ENCODE results near the gene RSPRY1. TPM values are rescaled to one million over a fixed set of nuclear protein-coding genes. Genes with fewer than 3 reads are reported as not detected.

Gene RSPRY1
- total RNA-seq, 1 experiment from 2014 or later = 24.9 TPM

GRCh38 chr16:57165938-57166337 is 20.2 kb upstream of the RSPRY1 start:
- DNase-seq (ENCODE audit: low read depth, low spot score) = no peak
- Histone ChIP-seq H3K9me2 (ENCODE audit: insufficient read depth) (no peaks in the 10 kb centered on the region), H3K4me2 (ENCODE audit: low read length) (no peak overlapping the region), H2AFZ (ENCODE audit: low read depth, low read length, poor library complexity, severe bottlenecking) (no peak overlapping the region), H4K20me1 (ENCODE audit: insufficient read depth) (no peaks in the 10 kb centered on the region), H3K27me3 (ENCODE audit: insufficient read depth, low read length) (no peaks in the 10 kb centered on the region), H3K9me3 (ENCODE audit: control insufficient read depth in 1 of 2, insufficient read depth in 1 of 2, low read depth in 1 of 2, low read length in 2 of 2) (no peaks in the 10 kb centered on the region), H3K9ac (ENCODE audit: low read length) (no peak overlapping the region), H3K36me3 (ENCODE audit: control insufficient read depth in 1 of 2, insufficient read depth in 2 of 2, low read length in 2 of 2) (peaks cover 38 to 43% of the 10 kb centered on the region in 2 experiments), H3K79me2 (ENCODE audit: insufficient read depth, low read length) (no peaks in the 10 kb centered on the region), H3K4me3 (replicated peaks in 1 of 2; ENCODE audit: low read depth in 1 of 2, low read length in 2 of 2) (no peak overlapping the region), H3K27ac (ENCODE audit: low read depth, low read length) (no peak overlapping the region), H3K4me1 (ENCODE audit: control insufficient read depth in 1 of 2, insufficient read depth in 2 of 2, low read length in 2 of 2) (no peaks in the 10 kb centered on the region)
- BruUV-seq (replicated peaks) = no TSS peak
- intact Hi-C loops (cut with micrococcal nuclease) = no loop called here
- ChIA-PET POLR2A (no interaction called here), CTCF (interaction anchor here (1.0 kb wide), 1 partner anchor 464 kb away, joined by 3 read pairs; no protein-coding TSS in a partner anchor), RAD21 (ENCODE audit: low non-redundant PET in 1 of 2, low total read pairs in 2 of 2, uncharacterized antibody in 2 of 2, unreplicated experiment in 2 of 2) (no interaction called here)
- TF ChIP-seq ZNF274 (IDR thresholded peaks at IDR 0.05; ENCODE audit: low read depth, low read length) (no peak), RAD21 (IDR thresholded peaks at IDR 0.05; ENCODE audit: low read depth) (no peak), ZBTB33 (IDR thresholded peaks at IDR 0.05; ENCODE audit: extremely low read depth, insufficient replicate concordance, low read length) (no peak), CBX3 (IDR thresholded peaks at IDR 0.05; ENCODE audit: low read depth) (no peak), CTCF (IDR thresholded peaks at IDR 0.05 in 2 of 3, conservative IDR thresholded peaks at IDR 0.05 in 1 of 3; ENCODE audit: borderline replicate concordance in 1 of 3, insufficient read depth in 1 of 3, low read depth in 2 of 3, low read length in 2 of 3) (no peak), ATF3 (IDR thresholded peaks at IDR 0.05) (no peak), MAX (IDR thresholded peaks at IDR 0.05) (no peak), FOSL1 (IDR thresholded peaks at IDR 0.05; ENCODE audit: low read depth) (no peak), EZH2 (IDR thresholded peaks at IDR 0.05) (no peak), TCF7L2 (IDR thresholded peaks at IDR 0.05; ENCODE audit: borderline replicate concordance, extremely low read depth, insufficient read depth, insufficient read length) (no peak), CEBPB (IDR thresholded peaks at IDR 0.05; ENCODE audit: low read depth) (no peak), SRF (IDR thresholded peaks at IDR 0.05; ENCODE audit: low read depth) (no peak), EZH2phosphoT487 (IDR thresholded peaks at IDR 0.05; ENCODE audit: borderline replicate concordance) (no peak), SIN3A (IDR thresholded peaks at IDR 0.05; ENCODE audit: low read depth) (no peak), YY1 (IDR thresholded peaks at IDR 0.05; ENCODE audit: extremely low read depth, insufficient replicate concordance, low read depth, low read length) (no peak), ELF1 (IDR thresholded peaks at IDR 0.05; ENCODE audit: borderline replicate concordance, low read depth) (no peak), JUND (IDR thresholded peaks at IDR 0.05) (no peak), ZFX (IDR thresholded peaks at IDR 0.05) (no peak), POLR2AphosphoS5 (IDR thresholded peaks at IDR 0.05; ENCODE audit: low read depth, low read length) (no peak)
- ATAC-seq = no peak

Measured in HCT116 (cell line).